SU-DHL-6 (cell line): Measurements from ENCODE around the gene UBE2G2.

Experiments used
- H2AFZ ChIP-seq: fragments of 200-600 bp; sonication (generic); 2 replicates; pipeline ENCODE4 v1.6.1; 2014; ENCODE audit warnings: low read depth, mild to moderate bottlenecking, moderate library complexity, mixed read lengths, antibody characterized with exemption, low read length; ENCODE audit not compliant: severe bottlenecking
- H3F3A ChIP-seq: fragments of 200-600 bp; shearing (Covaris generic); 2 replicates; pipeline ENCODE4 v1.6.0; 2016; ENCODE audit warnings: antibody characterized with exemption, mild to moderate bottlenecking; ENCODE audit not compliant: insufficient read depth
- H3K27ac ChIP-seq: fragments of 200-600 bp; sonication (generic); 2 replicates; pipeline ENCODE4 v1.5.1; 2016; ENCODE audit warnings: low read depth, mild to moderate bottlenecking, low read length, moderate library complexity, mixed read lengths
- H3K27me3 ChIP-seq: fragments of 200-600 bp; sonication (generic), shearing (Covaris generic); 2 replicates; pipeline ENCODE4 v1.6.0; 2014; ENCODE audit warnings: mild to moderate bottlenecking, low read length
- H3K36me3 ChIP-seq: fragments of 200-600 bp; sonication (generic); 2 replicates; pipeline ENCODE4 v1.6.1; 2014; ENCODE audit warnings: mild to moderate bottlenecking, low read length, mixed read lengths
- H3K4me2 ChIP-seq: fragments of 300-600, 200-600 bp; shearing (Covaris generic), sonication (generic); 2 replicates; pipeline ENCODE4 v1.6.0; 2014; ENCODE audit warnings: low read length, low read depth, mild to moderate bottlenecking; ENCODE audit not compliant: poor library complexity, severe bottlenecking
- H3K4me3 ChIP-seq: fragments of 200-600 bp; sonication (generic); 2 replicates; pipeline ENCODE4 v1.5.1; 2014; ENCODE audit warnings: antibody characterized with exemption, low read length, mild to moderate bottlenecking, mixed read lengths; ENCODE audit not compliant: insufficient read depth, poor library complexity, severe bottlenecking
- H3K79me2 ChIP-seq: fragments of 200-600 bp; sonication (generic); 2 replicates; pipeline ENCODE4 v1.6.1; 2014; ENCODE audit warnings: mild to moderate bottlenecking, low read length, moderate library complexity; ENCODE audit not compliant: insufficient read depth
- H3K9ac ChIP-seq: fragments of 200-600 bp; sonication (generic); 2 replicates; pipeline ENCODE4 v1.7.0; 2014; ENCODE audit warnings: mild to moderate bottlenecking, low read length
- H3K9me2 ChIP-seq: fragments of 200-600 bp; sonication (generic); replicated peaks from 2 replicates; pipeline ENCODE4 v1.6.1; 2014; ENCODE audit warnings: low read length; ENCODE audit not compliant: insufficient read depth
- H3K9me3 ChIP-seq: fragments of 200-600 bp; sonication (generic); 2 replicates; pipeline ENCODE4 v1.6.1; 2014; ENCODE audit warnings: low read length, mixed read lengths; ENCODE audit not compliant: insufficient read depth
- H4K20me1 ChIP-seq: fragments of 200-600 bp; sonication (generic); 2 replicates; pipeline ENCODE4 v1.6.1; 2014; ENCODE audit warnings: low read depth, mild to moderate bottlenecking, antibody characterized with exemption, low read length, moderate library complexity, mixed read lengths
- CTCF ChIP-seq: fragments of 200-600 bp; sonication (generic); IDR thresholded peaks from one replicate; pipeline ENCODE4 v1.5.1; 2017; ENCODE audit warnings: antibody characterized with exemption, mild to moderate bottlenecking, low read length, moderate library complexity; ENCODE audit not compliant: insufficient read depth, poor library complexity, severe bottlenecking
- EZH2phosphoT487 ChIP-seq: fragments of 200-600 bp; sonication (generic), shearing (Covaris generic); conservative IDR thresholded peaks from 2 replicates; pipeline ENCODE4 v1.6.1; 2018; ENCODE audit warnings: mild to moderate bottlenecking, antibody characterized with exemption, low read length, moderate library complexity, mixed read lengths

The UBE2G2 gene

DNA sequence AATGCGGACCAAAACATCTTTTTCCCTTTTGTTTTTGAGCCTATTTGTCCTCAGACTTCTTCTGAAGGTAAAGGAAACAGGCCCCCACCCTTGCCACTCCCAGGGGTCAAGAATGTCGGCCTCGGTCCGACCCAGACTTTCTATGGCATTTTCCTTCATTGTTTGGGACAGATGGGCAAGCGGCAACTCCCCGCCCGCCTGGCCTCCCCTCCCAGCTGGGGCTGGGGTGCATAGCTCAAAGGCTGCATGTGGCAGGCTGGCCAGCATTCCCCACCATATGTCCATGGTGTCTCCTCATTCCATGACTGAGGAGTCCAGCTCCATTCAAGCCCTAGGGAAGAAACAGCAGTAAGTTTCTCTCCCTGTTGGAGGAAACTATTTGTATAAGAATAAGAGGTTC is 60.9 kb downstream of the UBE2G2 start:
- H3K9me2 ChIP-seq: no peaks in the 10 kb centered on the region
- TF ChIP-seq CTCF: no peak
- no peak for TF ChIP-seq EZH2phosphoT487
- H2AFZ ChIP-seq: no peak overlapping the region
- no peaks in the 10 kb centered on the region for H3F3A ChIP-seq
- no peak overlapping the region for H3K4me3 ChIP-seq
- H3K9ac ChIP-seq: no peak overlapping the region
- H4K20me1 ChIP-seq: no peaks in the 10 kb centered on the region
- H3K9me3 ChIP-seq: peaks cover 19% of the 10 kb centered on the region; the same call in 1 of the 2 replicates
- 0 out of 2 replicates have a peak, but pooled peaks cover 3% of the 10 kb centered on the region for H3K36me3 ChIP-seq
- H3K4me2 ChIP-seq: no peak overlapping the region
- no peaks in the 10 kb centered on the region for H3K27me3 ChIP-seq
- no peaks in the 10 kb centered on the region for H3K79me2 ChIP-seq
- H3K27ac ChIP-seq: no peak overlapping the region

GRCh38 chr21:44739316-44739715 is 62.3 kb downstream of the UBE2G2 start:
- H4K20me1 ChIP-seq: no peaks in the 10 kb centered on the region
- H3K9ac ChIP-seq: no peak overlapping the region
- peaks cover 13% of the 10 kb centered on the region; the same call in 1 of the 2 replicates for H3K9me3 ChIP-seq
- H3F3A ChIP-seq: no peaks in the 10 kb centered on the region
- no peak overlapping the region for H3K4me3 ChIP-seq
- H3K27me3 ChIP-seq: no peaks in the 10 kb centered on the region
- 0 out of 2 replicates have a peak, but pooled peaks cover 3% of the 10 kb centered on the region for H3K36me3 ChIP-seq
- H3K4me2 ChIP-seq: no peak overlapping the region
- H2AFZ ChIP-seq: no peak overlapping the region
- no peaks in the 10 kb centered on the region for H3K9me2 ChIP-seq
- H3K79me2 ChIP-seq: no peaks in the 10 kb centered on the region
- TF ChIP-seq CTCF: no peak
- H3K27ac ChIP-seq: no peak overlapping the region

- no peak overlapping the region for H2AFZ ChIP-seq
- no peaks in the 10 kb centered on the region for H3F3A ChIP-seq
- H3K27ac ChIP-seq: no peak overlapping the region
- no peak overlapping the region for H3K9ac ChIP-seq
- no peaks in the 10 kb centered on the region for H3K79me2 ChIP-seq
- H3K9me3 ChIP-seq: peaks cover 8% of the 10 kb centered on the region; the same call in 1 of the 2 replicates
- H3K27me3 ChIP-seq: no peaks in the 10 kb centered on the region
- 0 out of 2 replicates have a peak, but pooled peaks cover 3% of the 10 kb centered on the region for H3K36me3 ChIP-seq
- H3K4me3 ChIP-seq: no peak overlapping the region
- H3K4me2 ChIP-seq: no peak overlapping the region
- no peaks in the 10 kb centered on the region for H4K20me1 ChIP-seq
- H3K9me2 ChIP-seq: no peaks in the 10 kb centered on the region
- TF ChIP-seq CTCF (no peak), EZH2phosphoT487 (no peak)
These were observed 63.0 kb downstream of the UBE2G2 start for GRCh38 chr21:44738621-44739020.
